Measurements from ENCODE around the gene FYCO1. TPM values are rescaled to one million over a fixed set of nuclear protein-coding genes. Genes with fewer than 3 reads are reported as not detected.

Gene FYCO1
- total and polyA plus RNA-seq, 2 of the 8 experiments (the other 6 are each of a cell fraction or from before 2014, with no cell fraction given), result 4.8 to 10.8 TPM

DNA sequence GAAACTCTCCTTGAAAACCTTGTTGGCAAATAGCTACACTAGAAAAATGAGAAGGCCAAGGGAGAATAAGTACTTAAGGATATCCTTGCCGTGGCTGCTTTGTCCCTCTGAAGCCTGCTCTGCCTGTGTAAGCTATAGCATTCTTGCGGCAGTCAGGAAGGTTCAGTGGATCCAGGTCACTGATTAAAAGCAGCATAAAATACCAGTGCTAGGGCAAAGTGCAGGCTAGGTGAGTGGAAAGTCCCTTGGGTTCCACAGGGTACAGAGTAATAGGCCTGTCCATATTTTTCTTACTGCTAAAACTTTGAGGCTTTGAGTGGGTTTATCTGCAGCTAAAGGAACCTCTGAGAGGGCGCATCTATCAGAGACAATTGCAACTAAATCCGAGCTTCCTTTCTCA, 42.1 kb downstream of the FYCO1 start:
- Histone ChIP-seq H3K23me2 (ENCODE audit: low read depth, low read length) (no peaks in the 10 kb centered on the region), H2AK5ac (ENCODE audit: low read depth, low read length) (no peak overlapping the region), H3K79me1 (ENCODE audit: low read depth, low read length) (no peaks in the 10 kb centered on the region), H4K20me1 (replicated peaks in 1 of 2; ENCODE audit: control insufficient read depth in 1 of 2, insufficient read depth in 2 of 2, low read length in 2 of 2) (peaks cover 0 to 4% of the 10 kb centered on the region in 2 experiments), H2BK15ac (ENCODE audit: low read length) (no peak overlapping the region), H3K4me2 (ENCODE audit: insufficient read depth in 1 of 2, low read depth in 2 of 2, low read length in 2 of 2) (no peak overlapping the region), H2BK5ac (ENCODE audit: low read depth, low read length) (no peak overlapping the region), H3K56ac (replicated peaks; ENCODE audit: insufficient read length, low read depth, low read length) (no peak overlapping the region), H3K27me3 (replicated peaks in 1 of 4; ENCODE audit: control insufficient read depth in 3 of 4, extremely low read depth in 1 of 4, insufficient read depth in 3 of 4, low read length in 3 of 4) (no peaks in the 10 kb centered on the region; a peak in 1 of 7 replicates), H3K4me3 (ENCODE audit: extremely low read depth in 1 of 4, insufficient read depth in 2 of 4, low read depth in 3 of 4, low read length in 4 of 4) (no peak overlapping the region), H3K36me3 (ENCODE audit: control insufficient read depth in 2 of 4, insufficient read depth in 4 of 4, low read length in 3 of 4) (peaks cover 13 to 78% (median 60%) of the 10 kb centered on the region in 4 experiments; a peak in 7 of 8 replicates), H3K27ac (ENCODE audit: low read depth, low read length) (no peak overlapping the region), H2BK20ac (ENCODE audit: low read length) (no peak overlapping the region), H3K9me3 (ENCODE audit: insufficient read depth in 2 of 2, low read depth in 1 of 2, low read length in 1 of 2) (no peaks in the 10 kb centered on the region), H4K91ac (replicated peaks; ENCODE audit: insufficient read length, low read length) (no peak overlapping the region), H4K5ac (ENCODE audit: insufficient read length, low read depth, low read length) (no peak overlapping the region), H2BK120ac (replicated peaks; ENCODE audit: low read depth, low read length) (no peak overlapping the region), H3K79me2 (ENCODE audit: control insufficient read depth in 1 of 2, insufficient read depth in 2 of 2, low read length in 2 of 2) (no peaks in the 10 kb centered on the region), H3K4me1 (replicated peaks in 1 of 4; ENCODE audit: control insufficient read depth in 3 of 4, insufficient read depth in 4 of 4, low read length in 3 of 4) (no peaks in the 10 kb centered on the region), H3K14ac (ENCODE audit: insufficient read length) (no peak overlapping the region), H2AFZ (ENCODE audit: low read length) (no peak overlapping the region), H2BK12ac (ENCODE audit: low read depth, low read length) (no peak overlapping the region), H3K18ac (ENCODE audit: extremely low read depth, low read length) (no peak overlapping the region), H3K9ac (replicated peaks in 1 of 4; ENCODE audit: extremely low read depth in 1 of 4, low read depth in 3 of 4, low read length in 3 of 4) (no peak overlapping the region), H3K23ac (ENCODE audit: insufficient read length) (no peak overlapping the region), H3K4ac (replicated peaks; ENCODE audit: insufficient read length, low read depth, low read length) (no peak overlapping the region), H4K8ac (ENCODE audit: extremely low read depth, insufficient read depth, low read length) (no peak overlapping the region)
- FAIRE-seq (no peak), DNase-seq (ENCODE audit: low read depth in 1 of 2, low spot score in 2 of 2) (no peak)
- 69% methylated on average over 4 of the region's 4 CpGs; no CpG with 5 or more reads in 1 of the 2 experiments for WGBS, 2 experiments (ENCODE audit: extremely low coverage in 1 of 2, insufficient coverage in 1 of 2, insufficient read length in 1 of 2, insufficient replicate concordance in 2 of 2, low coverage in 1 of 2, low lambda C conversion rate in 2 of 2, missing lambda C conversion rate in 1 of 2)
- ChIA-PET CTCF (ENCODE audit: partially characterized antibody) (interaction anchor here (0.6 to 1.7 kb wide), 5 partner anchors 12 to 947 kb away, joined by 3 to 6 read pairs (median 3); no protein-coding TSS in a partner anchor), POLR2A (ENCODE audit: partially characterized antibody) (interaction anchor here (0.8 kb wide), 1 partner anchor 11 kb away, joined by 3 read pairs; no protein-coding TSS in a partner anchor)
- TF ChIP-seq ASH2L (IDR thresholded peaks at IDR 0.05; ENCODE audit: low read length), result no peak
- TF ChIP-seq TBP (IDR thresholded peaks at IDR 0.05; ENCODE audit: low read depth, low read length), result no peak
- TF ChIP-seq USF2 (IDR thresholded peaks at IDR 0.05; ENCODE audit: low read length), result no peak
